Left colon (tissue), 2 donors: ENCODE results near the gene DYTN. TPM values are rescaled to one million over a fixed set of nuclear protein-coding genes. Genes with fewer than 3 reads are reported as not detected.

Experiments
- ATAC-seq: fragments of 200-7000 bp; cut with Tn5 transposase; one replicate; pipeline ENCODE4 v1.9.1; 2020; ENCODE audit warnings: mild to moderate bottlenecking, moderate library complexity
- DNase-seq, 2 donors: peaks; one replicate each; pipeline ENCODE4 v3.0.0-alpha.2; 2020
- intact Hi-C, 2 donors: fragments of 100-400 bp; cut with DNase I in 1 of 2; cut with micrococcal nuclease in 1 of 2; formaldehyde crosslinking; loops; one replicate each; pipeline versions ENCODE4 v1.11.2 to v1.14.0; 2022; cut with DNase I, micrococcal nuclease
- total RNA-seq, 2 donors: library from RNA; stranded (reverse); fragmentation: NEBNext Ultra II Directional; extraction: Animal tissue kit (Norgen Biotek cat#: 25700); gene quantifications; one replicate each; pipeline ENCODE4 v1.2.1, GENCODE V29; 2021
- donor health status: DM: no; HTN: no; CAD: no.
- donor health status: DM: yes; HTN: yes; CAD: no.

DYTN gene
- total RNA-seq, 2 donors from 2014 or later: not detected

DNA sequence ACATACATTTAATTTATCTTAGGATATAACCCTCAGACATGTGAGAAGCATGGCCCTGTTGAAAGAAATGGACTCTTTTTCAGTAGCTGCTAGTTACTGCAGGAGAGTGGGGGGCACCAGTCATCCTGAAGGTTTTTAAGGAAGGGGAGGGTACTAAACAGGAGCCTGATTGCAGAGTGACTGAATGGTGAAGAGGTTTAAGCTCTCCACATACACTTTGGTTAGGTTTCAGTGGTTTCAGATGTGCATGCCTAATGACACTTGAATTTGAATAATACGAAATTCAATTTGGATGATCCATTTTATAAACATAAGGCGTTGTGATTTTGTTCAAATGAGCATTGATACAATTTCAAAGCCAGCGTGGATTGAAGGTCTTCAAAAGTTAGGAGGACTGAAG, 86.9 kb downstream of the DYTN start:
- no peak for ATAC-seq
- DNase-seq: no peak
- intact Hi-C loops: no loop called here

DNA sequence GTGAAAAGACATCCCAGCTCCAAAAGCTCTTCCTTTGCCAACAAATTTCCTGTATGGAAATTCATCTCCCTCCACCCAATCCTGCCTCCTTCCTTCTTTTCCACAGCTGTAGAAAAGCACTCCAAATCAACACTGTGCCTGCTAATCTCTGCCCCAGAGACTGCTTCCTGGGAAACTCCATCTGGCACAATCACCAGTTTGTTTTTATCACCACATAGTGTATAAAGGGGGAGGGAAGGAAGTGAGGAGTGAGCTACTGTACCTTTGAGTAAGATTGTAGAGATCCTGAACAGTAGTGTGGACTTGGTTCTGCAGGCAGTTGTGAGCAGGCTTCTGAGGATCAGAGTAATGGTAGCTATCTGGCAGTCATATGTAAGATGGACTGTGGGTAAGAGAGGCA, 90.6 kb downstream of the DYTN start:
- no peak for ATAC-seq
- DNase-seq: no peak
- intact Hi-C loops: no loop called here

DNA sequence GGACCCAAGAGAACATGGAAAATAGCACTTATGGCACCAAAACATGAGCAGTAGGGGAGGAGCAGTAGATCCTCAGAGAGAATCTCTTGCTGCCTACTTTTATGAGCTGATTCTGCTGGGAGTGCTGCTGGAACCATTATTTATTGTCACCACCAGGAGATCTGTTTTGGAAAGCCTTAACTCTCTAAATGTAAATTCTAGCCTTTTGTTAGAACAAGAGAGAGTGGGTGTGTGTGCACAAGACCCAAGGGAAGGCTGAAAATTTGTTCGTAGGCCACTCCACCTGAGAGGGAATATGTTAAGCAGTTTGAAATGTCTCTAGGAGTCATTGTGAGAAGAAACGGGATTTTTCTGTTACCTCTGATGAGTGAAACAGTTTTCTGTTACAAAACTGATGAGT, 92.1 kb downstream of the DYTN start:
- ATAC-seq (no peak), DNase-seq (no peak)
- intact Hi-C loops: no loop called here

DNA sequence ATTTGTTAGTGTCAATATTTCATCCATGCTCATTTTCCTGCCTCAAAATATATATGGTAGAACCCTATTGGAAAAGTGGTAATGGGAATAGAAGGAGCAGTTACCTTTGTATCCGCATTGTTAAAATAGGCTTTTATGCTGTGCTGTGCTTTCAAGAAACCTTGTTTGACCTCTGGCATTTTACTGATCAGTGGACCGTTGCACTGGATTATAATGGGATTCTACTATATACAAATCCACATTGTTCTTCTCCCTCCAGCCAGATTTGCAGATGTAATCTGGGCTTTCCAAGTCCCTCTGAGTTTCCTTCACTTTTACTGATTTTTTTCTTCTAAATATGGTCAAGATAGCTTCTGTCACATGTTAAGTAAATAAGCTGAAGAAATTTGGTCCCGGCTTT, 99.2 kb downstream of the DYTN start:
- ATAC-seq: no peak
- DNase-seq: no peak
- intact Hi-C loops: no loop called here

DNA sequence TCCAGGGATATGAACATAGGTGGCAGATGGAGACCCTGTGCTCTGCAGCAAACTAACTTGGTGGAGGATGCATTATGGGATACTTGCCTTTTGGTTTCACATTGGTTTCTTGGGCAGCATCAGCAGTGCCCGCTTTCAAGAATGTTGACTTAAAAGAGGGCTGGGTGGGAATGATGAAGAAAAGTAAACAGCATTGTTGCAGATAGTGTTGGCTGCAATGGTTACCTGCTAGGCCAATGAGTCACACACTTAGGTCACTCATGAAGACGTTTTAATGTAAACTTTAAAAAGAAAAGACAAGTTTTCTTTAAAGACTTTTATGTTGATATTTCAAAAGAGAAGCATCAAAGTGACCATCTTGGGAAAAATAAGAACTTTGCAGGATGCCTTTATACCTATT, 102.0 kb downstream of the DYTN start:
- intact Hi-C loops: no loop called here
- ATAC-seq (no peak), DNase-seq (no peak)

DNA sequence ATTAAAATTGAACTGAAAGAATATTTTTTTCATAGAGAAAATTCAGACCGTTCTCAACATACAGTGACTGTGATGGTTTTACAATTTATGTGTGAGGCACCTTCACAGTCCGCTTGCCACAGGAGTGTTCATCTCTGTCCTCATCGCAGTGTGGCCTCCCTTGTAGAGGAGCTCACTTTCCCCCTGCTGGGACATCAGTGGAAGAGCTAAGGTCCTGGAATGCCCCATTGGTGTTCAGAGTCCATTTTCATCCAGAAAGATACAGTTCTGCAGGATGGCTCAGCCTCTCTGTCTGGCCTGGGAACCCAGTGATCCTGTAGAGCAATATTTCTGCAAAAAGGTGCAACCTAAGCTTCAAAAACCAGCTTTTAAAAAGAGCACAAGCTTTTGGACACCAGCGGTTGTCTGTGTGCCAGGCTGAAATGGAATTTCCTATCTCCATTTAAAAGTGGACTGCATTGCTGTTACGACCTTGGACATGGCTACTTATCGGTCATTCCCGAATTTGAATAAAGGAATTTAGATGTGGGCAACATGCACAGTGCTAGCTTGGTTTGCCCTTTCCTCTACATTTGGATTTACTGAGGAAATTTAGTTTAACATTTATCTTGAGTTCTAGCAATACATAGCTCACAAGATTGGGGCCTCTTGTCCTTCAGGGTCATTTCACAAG, 102.6 kb downstream of the DYTN start:
- no peak for ATAC-seq
- intact Hi-C loops: no loop called here
- DNase-seq: no peak

DNA sequence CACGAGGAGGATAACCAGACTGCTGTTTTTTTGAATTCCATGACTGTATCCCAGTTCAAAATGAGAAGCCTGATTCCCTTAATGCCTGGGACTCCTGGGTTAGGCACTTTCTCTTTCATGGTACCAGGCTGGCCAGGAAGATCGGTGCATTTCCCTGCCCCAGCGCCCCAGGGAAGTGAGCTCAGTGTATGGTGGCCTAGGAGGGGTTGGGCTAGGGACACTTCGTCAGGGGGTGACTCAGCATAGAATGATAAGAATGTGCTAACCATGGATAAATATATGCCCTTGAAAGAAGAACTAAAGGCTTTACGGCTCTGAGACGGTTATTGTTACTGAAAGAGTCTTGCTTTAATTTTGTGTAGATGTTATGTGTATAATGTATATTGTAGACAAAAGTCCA, 103.4 kb downstream of the DYTN start:
- intact Hi-C loops: no loop called here
- DNase-seq (no peak), ATAC-seq (no peak)

DNA sequence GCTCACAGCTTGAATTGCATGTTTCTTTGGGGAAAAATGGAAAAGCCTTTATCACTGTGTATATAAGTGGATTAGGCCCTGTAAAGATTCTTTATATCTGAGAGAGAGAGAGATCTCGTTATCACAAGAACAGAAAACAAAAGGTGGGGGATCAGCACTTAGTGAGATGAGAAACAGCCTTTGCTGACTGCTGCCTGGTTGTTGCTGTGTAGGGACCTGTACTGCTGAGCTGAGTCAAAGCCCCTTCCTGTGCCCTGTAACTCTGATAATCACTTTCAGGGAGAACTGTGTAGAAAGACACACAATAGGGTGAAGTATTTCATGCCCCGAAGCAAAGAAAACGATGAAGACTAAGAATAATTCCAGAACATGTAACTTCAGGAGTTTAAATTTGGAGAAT, 106.5 kb downstream of the DYTN start:
- ATAC-seq (no peak), DNase-seq (no peak)
- intact Hi-C loops: no loop called here

DNA sequence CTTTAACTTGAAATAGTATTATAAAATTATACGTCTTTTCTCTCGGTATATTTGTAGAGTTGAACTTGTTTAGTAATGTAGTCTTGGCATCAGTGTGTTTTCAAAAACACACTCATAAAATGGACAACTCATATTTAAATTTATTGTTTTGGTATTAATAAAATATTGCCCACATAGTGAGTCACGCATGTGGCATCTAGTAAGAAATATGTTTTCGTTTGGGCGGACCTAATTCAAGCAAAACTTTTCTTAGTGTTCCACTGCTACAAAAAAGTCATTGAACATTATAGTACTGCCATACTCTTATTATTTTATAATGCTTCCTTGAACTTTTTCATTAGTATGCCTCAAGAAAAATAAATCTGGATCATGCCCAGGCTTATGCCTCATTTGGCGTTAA, 107.0 kb downstream of the DYTN start:
- DNase-seq: no peak
- intact Hi-C loops: no loop called here
- no peak for ATAC-seq

DNA sequence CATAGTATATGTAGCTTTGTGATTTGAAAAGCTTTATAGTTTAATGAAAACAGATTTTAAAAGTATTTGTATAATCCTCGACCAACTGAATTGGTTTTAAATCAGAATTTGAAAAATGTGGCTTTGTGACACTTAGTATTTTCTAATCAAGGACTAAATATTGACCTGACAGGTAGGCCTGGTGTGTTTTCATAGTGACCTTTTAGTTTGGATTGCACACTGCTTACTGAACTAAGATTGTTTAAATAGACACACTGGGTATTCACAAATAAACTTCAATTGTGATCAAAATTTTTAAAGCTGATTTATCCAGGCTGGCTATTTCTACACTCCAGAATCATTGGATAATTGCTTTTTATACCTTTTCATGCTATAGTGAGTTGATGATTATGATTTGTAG, 107.7 kb downstream of the DYTN start:
- intact Hi-C loops: no loop called here
- ATAC-seq: no peak
- no peak for DNase-seq

DNA sequence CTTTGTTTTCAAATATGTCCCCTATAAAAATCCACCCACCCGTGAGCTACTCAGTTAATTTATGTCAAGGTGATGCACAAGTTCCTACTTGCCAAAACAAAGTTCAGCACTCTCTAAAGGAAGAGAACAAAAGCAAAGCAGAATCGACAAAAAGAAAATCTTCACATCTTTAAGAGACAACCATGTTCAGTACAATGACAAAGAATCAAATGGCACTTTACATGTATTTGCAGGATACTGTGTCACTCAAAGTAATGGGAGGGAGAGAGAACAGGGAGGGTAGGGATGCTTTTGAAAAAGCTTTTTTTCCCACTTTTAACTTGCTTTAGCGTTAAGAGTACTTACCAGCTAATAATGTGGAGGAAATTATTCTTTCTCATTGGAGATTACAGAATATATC, 115.0 kb downstream of the DYTN start:
- intact Hi-C loops: no loop called here
- no peak for ATAC-seq
- DNase-seq: no peak

Other genes starting within 250 kb of the DYTN start
- gene FAM237A, start 75.9 kb downstream of the DYTN start, total RNA-seq: not detected
- under 1 TPM in 1 of 2 donors, not detected in 1; 0.20 TPM for gene MDH1B, start 46.9 kb upstream of the DYTN start, total RNA-seq
- gene FASTKD2, start 47.2 kb upstream of the DYTN start, total RNA-seq: 10 to 100 TPM; 19.1 to 21.8 TPM
- gene CPO, start 221.1 kb upstream of the DYTN start, total RNA-seq: not detected